H1 (cell line): Measurements from ENCODE around the gene F13B. TPM values are rescaled to one million over a fixed set of nuclear protein-coding genes. Genes with fewer than 3 reads are reported as not detected.

Source experiments
- CTCF ChIA-PET: fragments of 300-600 bp; sonication (Branson Sonifier 250); formaldehyde crosslinking; loops from one replicate; lab custom pipeline; 2021; ENCODE audit not compliant: partially characterized antibody; lab: Charles Lee
- POLR2A ChIA-PET: fragments of 300-600 bp; sonication (Branson Sonifier 250); formaldehyde crosslinking; loops from one replicate; lab custom pipeline; 2021; ENCODE audit warnings: inconsistent platforms; ENCODE audit not compliant: partially characterized antibody; lab: Charles Lee
- DNase-seq, 2 experiments: peaks; one replicate each; pipeline versions ENCODE4 v3.0.0 to v3.0.0-alpha.2; 2010 to 2022; ENCODE audit warnings: low spot score in 2 of 2, low read depth in 1 of 2, mixed read lengths in 1 of 2
- FAIRE-seq: peaks from 2 replicates; lab custom pipeline; 2011; peaks lifted over from hg19 to GRCh38; lab: Jason Lieb, UNC
- H2AFZ ChIP-seq: 2 replicates; pipeline ENCODE4 v1.8.1; 2012; ENCODE audit warnings: low read length, inconsistent platforms
- H2AK5ac ChIP-seq: 2 replicates; pipeline ENCODE4 v1.6.1; 2013; ENCODE audit warnings: low read depth, low read length
- H2BK120ac ChIP-seq: replicated peaks from 2 replicates; pipeline ENCODE3; 2013; ENCODE audit warnings: low read depth, low read length, inconsistent platforms
- H2BK12ac ChIP-seq: 2 replicates; pipeline ENCODE4 v1.6.1; 2013; ENCODE audit warnings: low read depth, low read length
- H2BK15ac ChIP-seq: 2 replicates; pipeline ENCODE4 v1.6.1; 2013; ENCODE audit warnings: low read length
- H2BK20ac ChIP-seq: 2 replicates; pipeline ENCODE4 v1.6.1; 2013; ENCODE audit warnings: low read length
- H2BK5ac ChIP-seq: 2 replicates; pipeline ENCODE4 v1.6.1; 2013; ENCODE audit warnings: low read depth, low read length
- H3K14ac ChIP-seq: 2 replicates; pipeline ENCODE4 v1.6.1; 2013; ENCODE audit warnings: inconsistent platforms; ENCODE audit not compliant: insufficient read length
- H3K18ac ChIP-seq: 2 replicates; pipeline ENCODE4 v1.6.1; 2013; ENCODE audit warnings: low read length; ENCODE audit errors: extremely low read depth
- H3K23ac ChIP-seq: 2 replicates; pipeline ENCODE4 v1.6.1; 2013; ENCODE audit warnings: inconsistent platforms; ENCODE audit not compliant: insufficient read length
- H3K23me2 ChIP-seq: 2 replicates; pipeline ENCODE4 v1.6.1; 2013; ENCODE audit warnings: low read depth, low read length
- H3K27ac ChIP-seq: 2 replicates; pipeline ENCODE4 v1.6.1; 2011; ENCODE audit warnings: low read depth, low read length, inconsistent platforms
- H3K27me3 ChIP-seq, 4 experiments: replicated peaks in 1 of 4; 1 replicate in 1 of 4; 2 replicates in 3 of 4; pipeline versions ENCODE4 v1.6.1 to v1.8.1; 2011 to 2013; ENCODE audit warnings: low read length in 3 of 4, mild to moderate bottlenecking in 3 of 4, inconsistent platforms in 2 of 4, mixed read lengths in 2 of 4, moderate library complexity in 1 of 4; ENCODE audit not compliant: control insufficient read depth in 3 of 4, insufficient read depth in 3 of 4; ENCODE audit errors: extremely low read depth in 1 of 4
- H3K36me3 ChIP-seq, 4 experiments: 2 replicates each; pipeline versions ENCODE4 v1.6.1 to v1.8.1; 2011 to 2013; ENCODE audit warnings: mild to moderate bottlenecking in 4 of 4, low read length in 3 of 4, moderate library complexity in 2 of 4, control low read depth in 1 of 4, inconsistent platforms in 1 of 4; ENCODE audit not compliant: insufficient read depth in 4 of 4, control insufficient read depth in 2 of 4
- H3K4ac ChIP-seq: replicated peaks from 2 replicates; pipeline ENCODE3; 2013; ENCODE audit warnings: low read length, low read depth, mixed read lengths, inconsistent platforms; ENCODE audit not compliant: insufficient read length
- H3K4me1 ChIP-seq, 4 experiments: replicated peaks in 1 of 4; 1 replicate in 1 of 4; 2 replicates in 3 of 4; pipeline versions ENCODE4 v1.6.1 to v1.8.1; 2011 to 2013; ENCODE audit warnings: low read length in 3 of 4, inconsistent platforms in 2 of 4, mixed read lengths in 1 of 4; ENCODE audit not compliant: insufficient read depth in 4 of 4, control insufficient read depth in 3 of 4
- H3K4me2 ChIP-seq, 2 experiments: 2 replicates each; pipeline versions ENCODE4 v1.6.1 to v1.8.1; 2011 to 2013; ENCODE audit warnings: low read depth in 2 of 2, low read length in 2 of 2, control low read depth in 1 of 2, inconsistent platforms in 1 of 2, mild to moderate bottlenecking in 1 of 2; ENCODE audit not compliant: insufficient read depth in 1 of 2
- H3K4me3 ChIP-seq, 4 experiments: fragments of 200-600, 300-600 bp in 1 of 4; sonication (generic), shearing (Covaris generic), sonication (Bioruptor Twin) in 1 of 4; 2 replicates each; pipeline versions ENCODE4 v1.5.1 to v1.8.1; 2011 to 2016; ENCODE audit warnings: low read length in 4 of 4, low read depth in 3 of 4, control low read depth in 2 of 4, inconsistent platforms in 2 of 4, mild to moderate bottlenecking in 2 of 4, mixed read lengths in 1 of 4, moderate library complexity in 1 of 4; ENCODE audit not compliant: insufficient read depth in 2 of 4; ENCODE audit errors: extremely low read depth in 1 of 4
- H3K56ac ChIP-seq: replicated peaks from 2 replicates; pipeline ENCODE3; 2013; ENCODE audit warnings: low read depth, mild to moderate bottlenecking, mixed read lengths, low read length, inconsistent platforms; ENCODE audit not compliant: insufficient read length
- H3K79me1 ChIP-seq: 2 replicates; pipeline ENCODE4 v1.6.1; 2013; ENCODE audit warnings: low read depth, low read length, control low read depth
- H3K79me2 ChIP-seq, 2 experiments: 2 replicates each; pipeline versions ENCODE4 v1.6.1 to v1.8.1; 2012 to 2013; ENCODE audit warnings: low read length in 2 of 2, mild to moderate bottlenecking in 2 of 2, inconsistent platforms in 1 of 2; ENCODE audit not compliant: insufficient read depth in 2 of 2, control insufficient read depth in 1 of 2
- H3K9ac ChIP-seq, 4 experiments: replicated peaks in 1 of 4; 1 replicate in 1 of 4; 2 replicates in 3 of 4; pipeline versions ENCODE4 v1.6.1 to v1.8.1; 2011 to 2013; ENCODE audit warnings: low read depth in 3 of 4, low read length in 3 of 4, control low read depth in 2 of 4, mild to moderate bottlenecking in 2 of 4, moderate library complexity in 2 of 4, inconsistent platforms in 1 of 4; ENCODE audit errors: extremely low read depth in 1 of 4
- H3K9me3 ChIP-seq, 2 experiments: 2 replicates each; pipeline versions ENCODE4 v1.6.1 to v1.8.1; 2012 to 2013; ENCODE audit warnings: mild to moderate bottlenecking in 2 of 2, moderate library complexity in 2 of 2, control low read depth in 1 of 2, inconsistent platforms in 1 of 2, low read depth in 1 of 2, low read length in 1 of 2, mixed read lengths in 1 of 2; ENCODE audit not compliant: insufficient read depth in 2 of 2
- H4K20me1 ChIP-seq, 2 experiments: replicated peaks in 1 of 2; 2 replicates each; pipeline versions ENCODE3 to v1.8.1; 2011 to 2013; ENCODE audit warnings: inconsistent platforms in 2 of 2, low read length in 2 of 2, mild to moderate bottlenecking in 1 of 2; ENCODE audit not compliant: insufficient read depth in 2 of 2, control insufficient read depth in 1 of 2
- H4K5ac ChIP-seq: 2 replicates; pipeline ENCODE4 v1.6.1; 2013; ENCODE audit warnings: low read length, low read depth, mixed read lengths, inconsistent platforms; ENCODE audit not compliant: insufficient read length
- H4K8ac ChIP-seq: 2 replicates; pipeline ENCODE4 v1.8.0; 2013; ENCODE audit warnings: mild to moderate bottlenecking, moderate library complexity, low read length, inconsistent platforms; ENCODE audit not compliant: insufficient read depth; ENCODE audit errors: extremely low read depth
- H4K91ac ChIP-seq: replicated peaks from 2 replicates; pipeline ENCODE3; 2013; ENCODE audit warnings: low read length, mixed read lengths, inconsistent platforms; ENCODE audit not compliant: insufficient read length
- BACH1 ChIP-seq: IDR thresholded peaks from 2 replicates; pipeline ENCODE4 v1.6.1; 2012; ENCODE audit warnings: low read length, improper control_type of control experiment
- BRCA1 ChIP-seq: IDR thresholded peaks from 2 replicates; pipeline ENCODE4 v1.6.1; 2012; ENCODE audit warnings: low read depth, low read length, improper control_type of control experiment
- CTCF ChIP-seq, 3 experiments: IDR thresholded peaks; 1 replicate in 2 of 3; 2 replicates in 1 of 3; pipeline versions ENCODE4 v1.5.1 to v1.6.1; 2011; ENCODE audit warnings: low read length in 3 of 3, mild to moderate bottlenecking in 3 of 3, inconsistent platforms in 2 of 3, low read depth in 1 of 3, moderate library complexity in 1 of 3; ENCODE audit not compliant: insufficient read depth in 1 of 3; ENCODE audit errors: control extremely low read depth in 1 of 3
- EGR1 ChIP-seq: IDR thresholded peaks from 2 replicates; pipeline ENCODE4 v1.6.1; 2011; ENCODE audit warnings: low read depth, low read length, borderline replicate concordance
- EP300 ChIP-seq, 2 experiments: IDR thresholded peaks; 1 replicate in 1 of 2; 2 replicates in 1 of 2; pipeline ENCODE4 v1.6.1; 2011 to 2012; ENCODE audit warnings: low read depth in 2 of 2, low read length in 2 of 2, mild to moderate bottlenecking in 2 of 2, borderline replicate concordance in 1 of 2, inconsistent platforms in 1 of 2, moderate library complexity in 1 of 2
- GABPA ChIP-seq: IDR thresholded peaks from 2 replicates; pipeline ENCODE4 v1.6.1; 2011; ENCODE audit warnings: mild to moderate bottlenecking, low read length, moderate library complexity, borderline replicate concordance; ENCODE audit not compliant: insufficient read depth
- JUN ChIP-seq: IDR thresholded peaks from 2 replicates; pipeline ENCODE4 v1.6.1; 2011; ENCODE audit warnings: low read depth, mild to moderate bottlenecking, improper control_type of control experiment, low read length
- MAFK ChIP-seq: IDR thresholded peaks from 2 replicates; pipeline ENCODE4 v1.6.1; 2012; ENCODE audit warnings: low read depth, mild to moderate bottlenecking, improper control_type of control experiment, low read length
- MAX ChIP-seq: IDR thresholded peaks from 2 replicates; pipeline ENCODE4 v1.6.1; 2012; ENCODE audit warnings: inconsistent platforms
- SP4 ChIP-seq: IDR thresholded peaks from 2 replicates; pipeline ENCODE4 v1.6.1; 2012; ENCODE audit warnings: low read length, inconsistent platforms
- TAF7 ChIP-seq: optimal IDR thresholded peaks from 2 replicates; pipeline ENCODE3; 2011; ENCODE audit warnings: low read depth, mild to moderate bottlenecking, inconsistent platforms, low read length, moderate library complexity, borderline replicate concordance
- WGBS, 2 experiments: shearing (Covaris generic) in 1 of 2; methylation state at CpG; one replicate each; pipeline versions ENCODE4 v1.1.6 to v1.1.7; 2013 to 2015; ENCODE audit warnings: low lambda C conversion rate in 2 of 2, mixed read lengths in 2 of 2, inconsistent platforms in 1 of 2, low coverage in 1 of 2, missing lambda C conversion rate in 1 of 2; ENCODE audit not compliant: insufficient replicate concordance in 2 of 2, insufficient coverage in 1 of 2, insufficient read length in 1 of 2; ENCODE audit errors: extremely low coverage in 1 of 2, missing lambda C conversion rate in 1 of 2; 5-methylcytosine and 5-hydroxymethylcytosine counted together
- polyA plus RNA-seq, 7 experiments: library from polyadenylated mRNA; depleted of rRNA in 3 of 7; stranded (reverse) in 5 of 7; unstranded in 2 of 7; fragments of >200 nt in 5 of 7; fragments of 200-250 nt in 2 of 7; gene quantifications; 1 replicate in 5 of 7; 2 replicates in 1 of 7; 4 replicates in 1 of 7; pipeline versions ENCODE4 v1.2.1 to v1.2.3, GENCODE V29; 2011 to 2013; ENCODE audit warnings: missing spikeins in 2 of 7, mixed read lengths in 2 of 7
- total RNA-seq: library from RNA; stranded (reverse); fragmentation: NEBNext Ultra II Directional; extraction: Animal tissue kit (Norgen Biotek cat#: 25700); gene quantifications from 2 replicates; pipeline ENCODE4 v1.2.1, GENCODE V29; 2021

F13B gene
- total and polyA plus RNA-seq, 2 of the 8 experiments (the other 6 are each of a cell fraction or from before 2014, with no cell fraction given), result not detected

- no peak overlapping the region for H2AFZ ChIP-seq
- no peak overlapping the region for H3K14ac ChIP-seq
- H3K9ac ChIP-seq, result no peak overlapping the region
- H3K27ac ChIP-seq, result no peak overlapping the region
- H3K9me3 ChIP-seq, result no peaks in the 10 kb centered on the region
- no peaks in the 10 kb centered on the region for H3K23me2 ChIP-seq
- H3K4me3 ChIP-seq, result no peak overlapping the region
- no peak overlapping the region for H2AK5ac ChIP-seq
- ChIA-PET POLR2A (no interaction called here), CTCF (interaction anchor here (1.1 kb wide), 1 partner anchor 320 kb away, joined by 3 read pairs; no protein-coding TSS in a partner anchor)
- no peak overlapping the region for H3K18ac ChIP-seq
- no peak overlapping the region for H3K56ac ChIP-seq
- FAIRE-seq (no peak), DNase-seq (no peak)
- no peak overlapping the region for H4K8ac ChIP-seq
- H2BK15ac ChIP-seq, result no peak overlapping the region
- H3K4me2 ChIP-seq, result no peak overlapping the region
- H3K36me3 ChIP-seq, result no peaks in the 10 kb centered on the region
- no peak overlapping the region for H4K91ac ChIP-seq
- H3K79me1 ChIP-seq, result no peaks in the 10 kb centered on the region
- H2BK20ac ChIP-seq, result no peak overlapping the region
- no peak overlapping the region for H2BK5ac ChIP-seq
- WGBS, 2 experiments, result 99% methylated on average over 3 of the region's 3 CpGs; no CpG with 5 or more reads in 1 of the 2 experiments
- no peak overlapping the region for H2BK120ac ChIP-seq
- H3K4me1 ChIP-seq, result no peaks in the 10 kb centered on the region
- H3K27me3 ChIP-seq, result no peaks in the 10 kb centered on the region
- no peaks in the 10 kb centered on the region for H3K79me2 ChIP-seq
- H3K23ac ChIP-seq, result no peak overlapping the region
- no peak overlapping the region for H3K4ac ChIP-seq
- no peak overlapping the region for H4K5ac ChIP-seq
- H2BK12ac ChIP-seq, result no peak overlapping the region
- no peaks in the 10 kb centered on the region for H4K20me1 ChIP-seq
- no peak for TF ChIP-seq GABPA
- TF ChIP-seq EP300 (IDR thresholded peaks at IDR 0.05; ENCODE audit: borderline replicate concordance in 1 of 2, low read depth in 2 of 2, low read length in 2 of 2), result no peak
- TF ChIP-seq MAFK, result no peak
- no peak for TF ChIP-seq TAF7
- TF ChIP-seq SP4, result no peak
- TF ChIP-seq CTCF (IDR thresholded peaks at IDR 0.05; ENCODE audit: control extremely low read depth in 1 of 3, insufficient read depth in 1 of 3, low read depth in 1 of 3, low read length in 3 of 3), result no peak
- no peak for TF ChIP-seq MAX
- TF ChIP-seq EGR1, result no peak
- TF ChIP-seq JUN, result no peak
- TF ChIP-seq BRCA1, result no peak
- no peak for TF ChIP-seq BACH1
Observed at GRCh38 chr1:197036861-197037260, 30.2 kb downstream of the F13B start.
